Heart right ventricle (tissue), 16 donors: ENCODE results near the gene MCUR1. TPM values are rescaled to one million over a fixed set of nuclear protein-coding genes. Genes with fewer than 3 reads are reported as not detected.

ENCODE experiments used
- ATAC-seq, 8 donors: fragments of 200-7000 bp; cut with Tn5 transposase; one replicate each; pipeline ENCODE4 v1.9.1; 2020; ENCODE audit warnings: mild to moderate bottlenecking in 8 of 8, moderate library complexity in 8 of 8, moderate number of reproducible peaks in 1 of 8
- DNase-seq, 2 donors: peaks; one replicate each; pipeline ENCODE4 v3.0.0-alpha.2; 2020
- H3K27ac ChIP-seq, 10 donors: fragments of 200-600 bp; sonication (generic) in 2 of 10; one replicate each; pipeline versions ENCODE4 v1.5.0 to v1.8.0; 2020 to 2022; ENCODE audit warnings: mild to moderate bottlenecking in 3 of 10
- H3K27me3 ChIP-seq, 7 donors: fragments of 200-600 bp; one replicate each; pipeline ENCODE4 v1.8.0; 2021 to 2022; ENCODE audit warnings: mild to moderate bottlenecking in 2 of 7
- H3K36me3 ChIP-seq, 9 donors: fragments of 200-600 bp; sonication (generic) in 1 of 9; one replicate each; pipeline versions ENCODE4 v1.5.0 to v1.8.0; 2020 to 2022; ENCODE audit warnings: mild to moderate bottlenecking in 2 of 9
- H3K4me1 ChIP-seq, 9 donors: fragments of 200-600 bp; sonication (generic) in 1 of 9; one replicate each; pipeline versions ENCODE4 v1.5.0 to v1.8.0; 2020 to 2022; ENCODE audit warnings: mild to moderate bottlenecking in 4 of 9
- H3K4me3 ChIP-seq, 10 donors: fragments of 200-600 bp; sonication (generic) in 2 of 10; one replicate each; pipeline versions ENCODE4 v1.5.0 to v1.8.0; 2020 to 2022; ENCODE audit warnings: mild to moderate bottlenecking in 7 of 10, moderate library complexity in 2 of 10
- H3K9me3 ChIP-seq, 11 donors: fragments of 200-600 bp in 10 of 11; sonication (generic) in 2 of 11; one replicate each; pipeline versions ENCODE4 v1.5.0 to v1.8.0; 2013 to 2022; ENCODE audit warnings: mild to moderate bottlenecking in 2 of 11, control low read depth in 1 of 11, moderate library complexity in 1 of 11
- WGBS, 2 donors: extraction: QIAGEN DNeasy Blood & Tissue Kit; methylation state at CpG; one replicate each; pipeline ENCODE4 v1.1.7; 2013; ENCODE audit warnings: inconsistent platforms in 1 of 2; 5-methylcytosine and 5-hydroxymethylcytosine counted together
- intact Hi-C, 10 donors: fragments of 100-400 bp; cut with DNase I; formaldehyde crosslinking; loops; one replicate each; pipeline versions ENCODE4 v1.11.1 to v1.14.2; 2022
- polyA plus RNA-seq, 2 donors: library from polyadenylated mRNA; stranded (reverse); fragments of 200-250 nt; gene quantifications; one replicate each; pipeline ENCODE4 v1.2.3, GENCODE V29; 2013
- total RNA-seq, 10 donors: library from RNA; stranded (reverse); fragmentation: NEBNext Ultra II Directional in 3 of 10; extraction: Animal tissue kit (Norgen Biotek cat#: 25700) in 3 of 10; gene quantifications; one replicate each; pipeline versions ENCODE4 v1.2.1 to v1.2.4, GENCODE V29; 2021 to 2023
- TF ChIP-seq, protein P1 (sequence below), 9 donors: fragments of 200-600 bp; sonication (generic) in 2 of 9; IDR thresholded peaks; one replicate each; pipeline versions ENCODE4 v1.5.0 to v1.8.0; 2021 to 2022; ENCODE audit warnings: antibody characterized with exemption in 9 of 9, mild to moderate bottlenecking in 5 of 9, moderate library complexity in 1 of 9
- donor health status: Arrhythmogenic right ventricular cardiomyopathy.
- donor health status: ischemic (EF 13 %, LVEDD 7.1; RV severe dilation, severe dysfunction).
- donor health status: healthy with polysubstance abuse.
- donor health status: DM: no; HTN: yes; CAD: no.
- donor health status: DM: no; HTN: no; CAD: no.
- donor health status: ischemic (EF 25% LVEDD 6.9; RV normal size, moderate dysfunction).
- donor health status: ischemic (EF 25% LVEDD 5.7; RV mildly dilated, moderate dysfunction).
- donor health status: healthy.
- donor health status: DM: yes; HTN: yes; CAD: no.
- donor health status: Ischemic cardiomyopathy.
- donor health status: ischemic (EF 35%, LVEDD 5.7; RV mildly dilated, moderate dysfunction).
- donor health status: nonischemic (EF 11% LVEDD 7.7; RV severe dilation, severe dysfunction).
- donor health status: DM: yes; HTN: yes; CAD: no.
- donor health status: PGD.
- donor health status: ischemic (EF 29% LVEDD 5.4; RV normal size, mild dysfunction).
- donor health status: nonischemic (EF 23%, LVEDD 6.1; RV moderate dilation, normal function).

Gene MCUR1
- total and polyA plus RNA-seq, 12 donors = 17.2 to 81.6 (median 32.7) TPM

DNA sequence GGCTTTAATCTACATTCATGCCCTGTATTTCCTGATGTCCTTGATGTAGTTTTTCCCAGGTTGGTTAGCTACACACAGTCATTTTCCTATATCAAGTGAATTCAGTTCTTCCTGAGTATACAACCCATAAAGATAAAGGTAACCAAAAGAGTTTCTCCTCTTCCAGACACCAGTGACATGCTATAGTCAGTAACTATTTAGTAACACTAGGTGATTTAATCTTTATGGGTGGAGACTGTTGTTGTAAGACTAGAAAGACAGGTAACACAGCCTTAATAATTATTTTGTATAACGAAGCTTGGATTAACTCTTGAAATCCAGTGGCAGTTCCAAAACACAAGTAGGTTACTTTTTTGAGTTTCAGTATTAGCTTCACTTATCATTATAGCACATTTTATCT, 17.6 kb downstream of the MCUR1 start:
- no peak for ATAC-seq
- DNase-seq = no peak
- H3K36me3 ChIP-seq = peaks cover 0 to 82% (median 24%) of the 10 kb centered on the region in 9 donors
- no peaks in the 10 kb centered on the region for H3K27me3 ChIP-seq
- intact Hi-C loops = loop anchor here in 6 of 10 donors (5.0 to 10.0 kb wide), 5 partner anchors 78 to 271 kb away; no protein-coding TSS in a partner anchor
- no peak overlapping the region for H3K4me3 ChIP-seq
- TF ChIP-seq, protein P1, sequence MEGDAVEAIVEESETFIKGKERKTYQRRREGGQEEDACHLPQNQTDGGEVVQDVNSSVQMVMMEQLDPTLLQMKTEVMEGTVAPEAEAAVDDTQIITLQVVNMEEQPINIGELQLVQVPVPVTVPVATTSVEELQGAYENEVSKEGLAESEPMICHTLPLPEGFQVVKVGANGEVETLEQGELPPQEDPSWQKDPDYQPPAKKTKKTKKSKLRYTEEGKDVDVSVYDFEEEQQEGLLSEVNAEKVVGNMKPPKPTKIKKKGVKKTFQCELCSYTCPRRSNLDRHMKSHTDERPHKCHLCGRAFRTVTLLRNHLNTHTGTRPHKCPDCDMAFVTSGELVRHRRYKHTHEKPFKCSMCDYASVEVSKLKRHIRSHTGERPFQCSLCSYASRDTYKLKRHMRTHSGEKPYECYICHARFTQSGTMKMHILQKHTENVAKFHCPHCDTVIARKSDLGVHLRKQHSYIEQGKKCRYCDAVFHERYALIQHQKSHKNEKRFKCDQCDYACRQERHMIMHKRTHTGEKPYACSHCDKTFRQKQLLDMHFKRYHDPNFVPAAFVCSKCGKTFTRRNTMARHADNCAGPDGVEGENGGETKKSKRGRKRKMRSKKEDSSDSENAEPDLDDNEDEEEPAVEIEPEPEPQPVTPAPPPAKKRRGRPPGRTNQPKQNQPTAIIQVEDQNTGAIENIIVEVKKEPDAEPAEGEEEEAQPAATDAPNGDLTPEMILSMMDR (IDR thresholded peaks at IDR 0.05) = no peak
- H3K27ac ChIP-seq = no peak overlapping the region
- peaks cover 0 to 15% (median 6%) of the 10 kb centered on the region in 9 donors for H3K4me1 ChIP-seq
- no peaks in the 10 kb centered on the region for H3K9me3 ChIP-seq
- WGBS, 2 donors = 90 to 97% methylated on average over 1 of the region's 1 CpG

DNA sequence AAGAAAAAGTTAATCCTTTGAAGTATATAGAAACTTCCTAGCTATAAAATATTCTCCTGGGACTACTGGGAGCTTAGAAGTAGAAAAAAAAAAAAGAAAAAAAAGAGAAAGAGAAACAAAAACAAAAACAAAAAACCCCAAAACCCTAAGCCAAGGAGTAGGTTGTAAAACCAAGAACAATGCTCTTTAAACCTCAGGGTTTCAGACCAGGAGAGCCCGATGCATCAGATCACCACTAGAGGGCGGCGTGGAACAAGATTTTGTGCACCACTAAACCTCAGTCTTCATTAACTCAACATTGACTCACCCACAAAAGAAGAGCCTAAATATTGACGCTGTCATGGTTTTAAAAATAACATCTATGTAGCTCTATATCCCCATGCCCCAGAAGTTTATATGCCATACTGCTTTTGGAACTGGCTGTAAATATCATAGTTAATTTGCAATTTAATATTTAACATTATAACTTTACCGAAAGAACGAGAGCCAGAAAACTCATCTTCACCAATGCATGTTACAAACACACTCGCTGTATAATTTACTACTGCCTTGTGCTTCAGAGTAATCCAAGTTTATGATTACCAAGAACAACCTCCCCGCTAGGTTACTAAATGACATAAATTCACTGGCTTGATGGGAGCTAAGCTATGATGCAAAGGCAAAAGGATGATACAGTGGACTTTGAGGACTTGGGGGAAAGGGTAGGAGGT, 19.2 kb downstream of the MCUR1 start:
- peak; percentile 70 to 91 (median 87) for ATAC-seq
- intact Hi-C loops = loop anchor here in 7 of 10 donors (2.0 to 10.0 kb wide), 6 partner anchors 80 to 272 kb away; no protein-coding TSS in a partner anchor
- Histone ChIP-seq H3K4me3 (no peak overlapping the region), H3K9me3 (no peaks in the 10 kb centered on the region), H3K27ac (no peak overlapping the region), H3K4me1 (peaks cover 0 to 15% (median 6%) of the 10 kb centered on the region in 9 donors), H3K36me3 (peaks cover 0 to 82% (median 19%) of the 10 kb centered on the region in 9 donors), H3K27me3 (no peaks in the 10 kb centered on the region)
- peak; percentile 72 to 85 for DNase-seq
- 43 to 47% methylated on average over 8 of the region's 8 CpGs for whole genome bisulfite sequencing, 2 donors
- TF ChIP-seq, protein P1 (IDR thresholded peaks at IDR 0.05) = peak in 8 of 9 donors; percentile 84 to 95 (median 92)

DNA sequence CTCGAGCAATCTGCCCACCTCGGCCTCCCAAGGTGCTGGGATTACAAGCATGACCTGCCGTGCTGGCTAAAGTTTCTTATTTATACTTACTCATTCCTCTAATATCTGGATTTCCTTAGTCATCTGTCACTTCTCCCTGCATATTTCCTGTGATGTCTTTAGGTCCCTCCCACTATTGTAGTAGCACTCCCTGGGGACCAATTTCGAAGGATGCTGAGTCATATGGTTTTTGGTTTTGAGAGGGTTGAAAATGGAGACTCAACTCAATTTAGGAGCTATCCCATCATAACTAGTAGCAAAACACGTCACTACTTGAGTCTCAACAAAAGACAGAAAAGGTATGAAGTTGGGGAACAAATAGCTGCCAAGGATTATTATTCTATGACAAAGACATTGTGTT, 20.2 kb downstream of the MCUR1 start:
- 68 to 76% methylated on average over 5 of the region's 5 CpGs for WGBS, 2 donors
- Histone ChIP-seq H3K9me3 (no peaks in the 10 kb centered on the region), H3K27ac (no peak overlapping the region), H3K4me3 (no peak overlapping the region), H3K27me3 (no peaks in the 10 kb centered on the region), H3K36me3 (peaks cover 0 to 81% (median 14%) of the 10 kb centered on the region in 9 donors), H3K4me1 (peaks cover 0 to 15% (median 6%) of the 10 kb centered on the region in 9 donors)
- intact Hi-C loops = loop anchor here in 7 of 10 donors (2.0 to 10.0 kb wide), 6 partner anchors 81 to 273 kb away; no protein-coding TSS in a partner anchor
- ATAC-seq (peak in 4 of 8 donors; percentile 33 to 80 (median 56)), DNase-seq (no peak)
- TF ChIP-seq, protein P1 (IDR thresholded peaks at IDR 0.05) = no peak

DNA sequence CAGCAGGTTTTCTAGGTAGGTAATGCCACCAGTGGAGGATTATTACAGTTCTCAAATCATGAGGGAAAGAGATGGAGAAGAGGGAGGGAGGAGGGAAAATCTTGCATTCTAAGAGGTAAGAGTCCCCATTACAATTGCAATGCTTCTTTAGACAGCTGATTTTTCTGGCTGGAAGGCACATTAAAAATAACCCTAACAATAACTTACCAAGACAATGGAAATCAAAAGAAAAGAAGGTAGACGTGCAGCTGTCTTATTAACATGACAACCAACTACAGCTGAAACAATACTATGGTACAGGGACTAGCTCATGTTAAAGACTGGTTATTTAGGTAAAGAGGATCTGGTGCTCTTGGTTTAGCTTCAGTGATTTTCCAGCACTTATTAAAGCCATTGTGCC, 24.6 kb downstream of the MCUR1 start:
- Histone ChIP-seq H3K27me3 (no peaks in the 10 kb centered on the region), H3K36me3 (peaks cover 0 to 57% (median 13%) of the 10 kb centered on the region in 9 donors), H3K4me3 (no peak overlapping the region), H3K27ac (no peak overlapping the region), H3K9me3 (no peaks in the 10 kb centered on the region), H3K4me1 (peaks cover 0 to 15% (median 8%) of the 10 kb centered on the region in 9 donors)
- no peak for DNase-seq
- intact Hi-C loops = loop anchor here in 6 of 10 donors (5.0 to 10.0 kb wide), 5 partner anchors 85 to 278 kb away; no protein-coding TSS in a partner anchor
- TF ChIP-seq, protein P1 (IDR thresholded peaks at IDR 0.05) = no peak
- WGBS, 2 donors = 81% methylated on average over 1 of the region's 1 CpG
- no peak for ATAC-seq
